Sigmoid colon (tissue), 4 donors: Measurements from ENCODE around the gene NPB.

Source experiments
- EP300 ChIP-seq, 4 donors: sonication (generic); formaldehyde crosslinking; IDR thresholded peaks; one replicate each; pipeline ENCODE4 v1.6.1; 2017; ENCODE audit warnings: antibody characterized with exemption in 4 of 4
- POLR2AphosphoS5 ChIP-seq, 4 donors: sonication (generic); formaldehyde crosslinking; IDR thresholded peaks; one replicate each; pipeline ENCODE4 v1.6.1; 2017; ENCODE audit warnings: antibody characterized with exemption in 4 of 4

DNA sequence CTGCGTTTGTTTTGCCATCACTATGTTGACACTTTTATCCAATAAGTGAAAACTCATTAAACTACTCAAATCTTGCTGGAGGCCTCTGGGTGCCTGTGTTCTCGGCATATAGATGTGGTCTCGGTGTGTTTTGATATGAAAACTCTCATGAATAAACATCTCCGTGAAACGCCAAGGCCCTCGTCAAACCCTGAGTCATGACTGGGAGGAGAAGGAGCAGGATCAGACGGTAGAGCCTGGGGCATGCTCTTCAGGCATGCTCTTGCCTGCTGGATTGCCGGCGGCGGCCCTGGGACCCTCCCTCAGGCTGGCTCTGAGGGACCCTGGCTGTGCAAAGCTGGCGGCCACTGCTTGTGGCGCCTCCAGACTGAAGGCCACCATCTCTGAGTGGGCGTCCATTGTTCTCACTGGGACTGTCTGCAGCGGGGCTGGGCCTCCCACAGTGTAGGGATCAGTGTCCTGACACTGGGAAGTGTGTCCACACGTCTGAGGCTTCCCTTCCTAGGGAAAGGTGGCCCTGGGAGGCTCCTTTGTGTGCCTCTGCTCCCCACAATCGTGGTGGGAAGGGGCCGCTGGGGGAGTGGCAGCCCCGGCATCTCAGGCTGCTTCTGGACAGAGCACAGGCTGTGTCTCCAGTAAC, 1.7 kb upstream of the NPB start:
- TF ChIP-seq POLR2AphosphoS5 (IDR thresholded peaks at IDR 0.05) (no peak), EP300 (IDR thresholded peaks at IDR 0.05) (no peak)
